Subcutaneous adipose tissue (tissue), 4 donors: Measurements from ENCODE around the gene TRIM37. TPM values are rescaled to one million over a fixed set of nuclear protein-coding genes. Genes with fewer than 3 reads are reported as not detected.

Experiments
- total RNA-seq, 4 donors: library from RNA; depleted of rRNA; stranded (reverse); fragments of >200 nt; gene quantifications; one replicate each; pipeline ENCODE4 v1.1.0, GENCODE V29; 2016
- TF ChIP-seq, protein P1 (sequence below): fragments of 450-650 bp; IDR thresholded peaks from one replicate; pipeline ENCODE4 v1.5.1; 2016; ENCODE audit warnings: low read depth, mild to moderate bottlenecking, control low read depth, antibody characterized with exemption, moderate library complexity

TRIM37 gene
- total RNA-seq, 4 donors from 2014 or later: 16.3 to 27.6 (median 17.6) TPM

DNA sequence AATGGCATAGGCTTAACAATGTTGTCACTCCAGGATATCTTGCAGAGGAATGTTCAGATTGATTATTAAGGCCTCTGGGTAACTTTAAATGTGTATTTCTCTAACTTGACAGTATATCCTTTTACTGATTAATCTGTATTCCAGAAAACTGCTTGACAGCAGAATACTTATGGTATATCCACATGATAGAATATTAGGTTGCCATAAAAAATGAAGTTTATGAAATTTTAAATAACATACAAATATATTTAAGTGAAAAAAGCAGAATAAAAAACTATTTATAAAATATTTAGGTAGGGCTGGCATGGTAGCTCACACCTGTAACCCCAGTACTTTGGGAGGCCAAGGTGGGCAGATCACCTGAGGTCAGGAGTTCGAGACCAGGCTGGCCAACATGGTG lies 106.7 kb downstream of the TRIM37 start:
- TF ChIP-seq, protein P1, sequence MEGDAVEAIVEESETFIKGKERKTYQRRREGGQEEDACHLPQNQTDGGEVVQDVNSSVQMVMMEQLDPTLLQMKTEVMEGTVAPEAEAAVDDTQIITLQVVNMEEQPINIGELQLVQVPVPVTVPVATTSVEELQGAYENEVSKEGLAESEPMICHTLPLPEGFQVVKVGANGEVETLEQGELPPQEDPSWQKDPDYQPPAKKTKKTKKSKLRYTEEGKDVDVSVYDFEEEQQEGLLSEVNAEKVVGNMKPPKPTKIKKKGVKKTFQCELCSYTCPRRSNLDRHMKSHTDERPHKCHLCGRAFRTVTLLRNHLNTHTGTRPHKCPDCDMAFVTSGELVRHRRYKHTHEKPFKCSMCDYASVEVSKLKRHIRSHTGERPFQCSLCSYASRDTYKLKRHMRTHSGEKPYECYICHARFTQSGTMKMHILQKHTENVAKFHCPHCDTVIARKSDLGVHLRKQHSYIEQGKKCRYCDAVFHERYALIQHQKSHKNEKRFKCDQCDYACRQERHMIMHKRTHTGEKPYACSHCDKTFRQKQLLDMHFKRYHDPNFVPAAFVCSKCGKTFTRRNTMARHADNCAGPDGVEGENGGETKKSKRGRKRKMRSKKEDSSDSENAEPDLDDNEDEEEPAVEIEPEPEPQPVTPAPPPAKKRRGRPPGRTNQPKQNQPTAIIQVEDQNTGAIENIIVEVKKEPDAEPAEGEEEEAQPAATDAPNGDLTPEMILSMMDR: no peak

DNA sequence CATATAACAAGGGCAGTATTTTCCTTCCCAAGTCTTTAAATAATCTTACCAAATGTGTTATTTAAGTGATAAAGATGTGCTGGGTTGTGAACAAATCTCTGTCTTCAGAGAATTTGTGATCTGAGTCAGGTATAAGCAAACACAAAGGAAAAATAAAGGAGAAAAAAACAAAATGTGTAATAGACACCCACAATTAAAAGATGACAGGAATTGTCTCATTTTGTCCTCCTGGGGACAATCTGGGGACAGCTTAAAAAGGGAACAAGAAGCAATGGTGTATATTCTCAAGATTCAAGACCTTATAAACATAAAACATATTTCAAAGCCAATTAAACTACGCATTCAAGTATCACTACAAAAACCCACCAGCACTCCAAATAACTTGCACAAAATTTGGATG lies 107.2 kb downstream of the TRIM37 start:
- TF ChIP-seq, protein P1: no peak

DNA sequence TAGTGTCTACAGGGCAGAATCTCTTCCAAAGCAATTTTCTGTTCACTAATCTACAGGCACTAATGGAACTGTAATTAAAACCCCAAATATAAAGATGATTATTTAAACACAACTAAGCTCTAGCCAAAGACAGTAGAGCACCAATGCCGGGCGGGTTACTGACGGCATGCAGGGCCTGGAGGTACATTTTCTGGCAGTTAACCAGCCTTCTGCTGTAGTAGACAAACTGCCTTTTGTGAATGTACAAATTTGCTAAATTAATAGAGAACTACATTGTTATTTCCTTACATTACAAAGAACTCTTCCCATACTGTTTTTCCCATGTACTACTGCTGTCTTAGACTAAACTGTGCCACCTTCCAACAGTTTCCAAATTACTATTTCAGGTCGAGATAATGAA lies 107.8 kb downstream of the TRIM37 start:
- TF ChIP-seq, protein P1: no peak

DNA sequence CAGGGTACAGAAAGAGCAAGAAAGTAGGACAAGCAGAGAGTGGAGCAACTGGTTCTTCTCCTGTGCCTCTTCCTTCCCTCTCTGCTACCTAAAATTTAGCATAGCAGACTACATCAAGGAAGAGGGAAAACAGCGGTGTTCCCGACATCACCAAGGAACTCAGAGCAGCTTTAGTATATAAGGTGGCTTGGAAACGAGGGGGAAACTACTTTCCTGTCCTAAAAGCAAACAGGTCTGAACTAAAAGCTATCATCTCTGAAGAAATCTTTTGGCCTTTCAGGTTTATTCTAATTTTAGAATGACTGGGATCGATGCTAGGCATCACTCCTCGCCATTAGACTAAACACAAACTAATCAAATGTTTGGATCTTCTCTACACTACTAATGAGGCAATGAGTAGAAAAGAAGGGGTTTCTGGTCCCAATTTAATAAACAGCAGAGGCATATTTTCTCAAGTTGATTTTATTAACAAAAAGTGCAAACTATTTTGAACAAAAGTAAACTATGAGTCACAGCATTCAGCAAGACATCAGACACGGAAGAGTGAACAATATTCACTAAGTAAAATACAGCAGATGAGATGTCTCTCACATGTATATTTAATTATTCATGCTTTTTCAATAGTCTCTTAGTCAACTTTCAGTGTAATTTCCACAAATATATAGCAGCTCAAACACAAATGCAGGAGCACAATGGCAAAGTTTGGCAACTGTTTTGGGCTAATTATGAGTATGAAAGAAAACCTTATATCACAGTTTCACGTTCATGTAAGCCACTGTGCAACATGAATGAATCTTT lies 108.7 kb downstream of the TRIM37 start:
- TF ChIP-seq, protein P1: no peak

DNA sequence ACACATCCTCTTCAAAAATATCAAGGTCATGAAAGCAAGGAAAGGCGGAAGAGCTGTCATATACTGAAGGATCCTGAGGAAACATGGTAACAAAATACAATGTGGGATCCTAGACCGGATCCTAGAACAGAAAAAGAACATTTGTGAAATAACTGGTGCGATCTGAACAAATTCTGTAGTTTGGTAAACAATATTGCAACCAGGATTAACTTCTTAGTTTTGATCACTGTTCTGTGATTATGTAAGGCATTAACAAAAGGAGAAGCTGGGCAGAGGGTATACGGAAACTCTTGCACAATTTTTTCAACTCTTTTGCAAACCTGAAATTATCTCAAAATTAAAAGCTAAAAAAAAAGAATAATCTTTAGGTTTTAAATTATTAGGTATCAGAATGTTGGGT lies 109.7 kb downstream of the TRIM37 start:
- TF ChIP-seq, protein P1: no peak

DNA sequence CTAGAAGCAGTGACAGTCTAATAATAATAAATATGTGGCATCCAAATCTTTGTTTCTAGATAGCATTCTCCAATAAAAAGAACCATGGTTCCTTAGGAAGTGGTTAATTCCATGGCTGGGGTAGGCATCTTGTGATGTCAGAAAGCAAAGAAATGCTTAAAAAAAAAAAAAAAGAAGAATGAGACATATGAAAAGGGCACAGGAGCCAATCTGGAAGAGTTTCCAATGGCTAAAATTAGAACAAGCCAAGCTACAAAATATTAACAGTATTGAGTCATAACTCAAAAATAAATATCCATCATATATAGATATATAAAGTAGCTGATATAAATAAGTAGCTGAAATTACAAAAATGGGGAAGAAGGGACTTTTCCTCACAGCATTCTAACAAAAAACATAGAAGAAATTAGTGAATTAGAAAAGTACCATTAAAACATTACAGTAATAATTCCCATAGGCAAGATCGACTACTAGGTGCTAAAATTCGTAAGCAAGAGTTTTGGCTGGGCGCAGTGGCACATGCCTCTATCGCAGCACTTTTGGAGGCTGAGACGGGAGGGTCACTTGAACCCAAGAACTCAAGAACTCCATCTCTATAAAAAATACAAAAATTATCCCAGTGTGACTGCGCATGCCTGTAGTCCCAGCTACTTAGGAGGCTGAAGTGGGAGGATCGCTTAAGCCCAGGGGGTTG lies 111.3 kb downstream of the TRIM37 start:
- TF ChIP-seq, protein P1: no peak

DNA sequence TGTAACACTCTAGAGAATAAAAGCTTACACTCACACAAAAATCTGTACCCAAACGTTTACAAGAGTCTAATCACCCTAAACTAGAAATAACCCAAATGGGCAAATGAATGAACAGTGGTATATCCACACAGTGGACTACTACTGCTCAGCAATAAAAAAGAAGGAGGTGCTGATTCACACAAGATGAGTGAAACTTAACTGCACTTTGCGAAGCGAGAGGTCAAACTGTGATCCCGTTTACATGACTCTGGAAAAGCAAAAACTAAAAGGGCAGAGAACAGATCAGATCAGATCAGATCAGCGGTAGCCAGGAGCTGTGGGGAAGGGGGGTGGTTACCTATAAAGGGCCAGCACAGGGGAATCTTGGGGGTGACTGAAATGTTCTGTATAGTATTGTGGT lies 113.4 kb downstream of the TRIM37 start:
- TF ChIP-seq, protein P1: no peak
